DOHH2 (cell line): ENCODE results near the gene COBLL1.

ENCODE experiments used
- H3F3A ChIP-seq: fragments of 200-600 bp; sonication (generic), shearing (Covaris generic); 2 replicates; pipeline ENCODE4 v1.6.0; 2016; ENCODE audit warnings: antibody characterized with exemption, mild to moderate bottlenecking; ENCODE audit not compliant: control insufficient read depth, insufficient read depth
- H3K27ac ChIP-seq: fragments of 200-600 bp; sonication (generic); 2 replicates; pipeline ENCODE4 v1.5.1; 2014; ENCODE audit warnings: low read depth, mild to moderate bottlenecking, low read length, moderate library complexity
- H3K27me3 ChIP-seq: fragments of 200-600 bp; sonication (generic); 2 replicates; pipeline ENCODE4 v1.6.1; 2014; ENCODE audit warnings: mild to moderate bottlenecking, low read length, mixed read lengths; ENCODE audit not compliant: control insufficient read depth
- H3K36me3 ChIP-seq: fragments of 200-600 bp; sonication (generic); 2 replicates; pipeline ENCODE4 v1.6.1; 2014; ENCODE audit warnings: mild to moderate bottlenecking, low read length, moderate library complexity, mixed read lengths; ENCODE audit not compliant: control insufficient read depth
- H3K4me1 ChIP-seq: fragments of 200-600 bp; sonication (generic); 2 replicates; pipeline ENCODE4 v1.6.1; 2014; ENCODE audit warnings: mild to moderate bottlenecking, low read length, mixed read lengths; ENCODE audit not compliant: control insufficient read depth
- H3K4me2 ChIP-seq: fragments of 200-600 bp; sonication (generic); 2 replicates; pipeline ENCODE4 v1.6.0; 2014; ENCODE audit warnings: mild to moderate bottlenecking, low read length, moderate library complexity
- H3K4me3 ChIP-seq: fragments of 200-600 bp; sonication (generic); 2 replicates; pipeline ENCODE4 v1.5.1; 2014; ENCODE audit warnings: mild to moderate bottlenecking, low read length, mixed read lengths
- H3K79me2 ChIP-seq: fragments of 200-600 bp; sonication (generic); 2 replicates; pipeline ENCODE4 v1.6.1; 2014; ENCODE audit warnings: mild to moderate bottlenecking, low read length, mixed read lengths; ENCODE audit not compliant: control insufficient read depth
- H3K9me2 ChIP-seq: fragments of 200-600 bp; sonication (generic); replicated peaks from 2 replicates; pipeline ENCODE4 v1.6.1; 2014; ENCODE audit warnings: mild to moderate bottlenecking, low read length, mixed read lengths; ENCODE audit not compliant: control insufficient read depth
- H3K9me3 ChIP-seq: fragments of 200-600 bp; sonication (generic); 2 replicates; pipeline ENCODE4 v1.6.1; 2014; ENCODE audit warnings: antibody characterized with exemption, low read length, mixed read lengths; ENCODE audit not compliant: control insufficient read depth, insufficient read depth
- H4K20me1 ChIP-seq: fragments of 200-600 bp; sonication (generic); 2 replicates; pipeline ENCODE4 v1.6.0; 2014; ENCODE audit warnings: low read depth, mild to moderate bottlenecking, antibody characterized with exemption, low read length, moderate library complexity; ENCODE audit not compliant: control insufficient read depth, insufficient read depth
- EZH2phosphoT487 ChIP-seq: fragments of 200-600 bp; sonication (generic); IDR thresholded peaks from 2 replicates; pipeline ENCODE4 v1.6.1; 2017; ENCODE audit warnings: borderline replicate concordance, mild to moderate bottlenecking, antibody characterized with exemption, low read length, moderate library complexity, mixed read lengths
- TF ChIP-seq, protein P1 (sequence below): fragments of 200-600 bp; sonication (generic); IDR thresholded peaks from one replicate; pipeline ENCODE4 v1.5.1; 2014; ENCODE audit warnings: antibody characterized with exemption, mild to moderate bottlenecking, low read depth, low read length; ENCODE audit not compliant: poor library complexity, severe bottlenecking

COBLL1 gene

GRCh38 chr2:164764996-164765395 lies 76.6 kb downstream of the COBLL1 start:
- Histone ChIP-seq H3K9me3 (no peaks in the 10 kb centered on the region), H3K4me2 (no peak overlapping the region), H3K27me3 (no peaks in the 10 kb centered on the region), H3K27ac (no peak overlapping the region), H3K4me1 (peaks cover 38% of the 10 kb centered on the region), H3K36me3 (no peaks in the 10 kb centered on the region), H3K9me2 (no peaks in the 10 kb centered on the region), H4K20me1 (no peaks in the 10 kb centered on the region), H3K79me2 (peaks cover 4% of the 10 kb centered on the region), H3K4me3 (no peak overlapping the region), H3F3A (peaks cover 5% of the 10 kb centered on the region; the same call in 1 of the 2 replicates)
- TF ChIP-seq EZH2phosphoT487, result no peak
- TF ChIP-seq, protein P1, sequence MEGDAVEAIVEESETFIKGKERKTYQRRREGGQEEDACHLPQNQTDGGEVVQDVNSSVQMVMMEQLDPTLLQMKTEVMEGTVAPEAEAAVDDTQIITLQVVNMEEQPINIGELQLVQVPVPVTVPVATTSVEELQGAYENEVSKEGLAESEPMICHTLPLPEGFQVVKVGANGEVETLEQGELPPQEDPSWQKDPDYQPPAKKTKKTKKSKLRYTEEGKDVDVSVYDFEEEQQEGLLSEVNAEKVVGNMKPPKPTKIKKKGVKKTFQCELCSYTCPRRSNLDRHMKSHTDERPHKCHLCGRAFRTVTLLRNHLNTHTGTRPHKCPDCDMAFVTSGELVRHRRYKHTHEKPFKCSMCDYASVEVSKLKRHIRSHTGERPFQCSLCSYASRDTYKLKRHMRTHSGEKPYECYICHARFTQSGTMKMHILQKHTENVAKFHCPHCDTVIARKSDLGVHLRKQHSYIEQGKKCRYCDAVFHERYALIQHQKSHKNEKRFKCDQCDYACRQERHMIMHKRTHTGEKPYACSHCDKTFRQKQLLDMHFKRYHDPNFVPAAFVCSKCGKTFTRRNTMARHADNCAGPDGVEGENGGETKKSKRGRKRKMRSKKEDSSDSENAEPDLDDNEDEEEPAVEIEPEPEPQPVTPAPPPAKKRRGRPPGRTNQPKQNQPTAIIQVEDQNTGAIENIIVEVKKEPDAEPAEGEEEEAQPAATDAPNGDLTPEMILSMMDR, result no peak

DNA sequence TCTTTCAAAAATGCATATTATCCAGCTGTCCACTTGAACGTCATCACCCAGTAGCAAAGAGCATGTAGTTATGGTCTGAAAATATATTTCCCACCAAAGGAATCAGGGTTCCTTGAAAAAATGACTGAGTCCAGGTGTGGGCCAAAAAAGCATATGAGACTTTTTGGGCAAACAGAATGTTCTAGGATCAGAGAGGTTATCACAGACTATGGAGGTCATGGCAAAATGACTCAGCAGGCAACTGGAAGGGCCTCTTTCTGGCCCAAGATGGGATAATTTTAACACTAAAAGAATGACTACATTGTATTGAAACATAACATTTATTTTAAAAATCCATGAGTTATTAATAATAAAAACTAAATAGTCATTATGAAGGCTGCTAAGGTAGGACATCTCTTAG lies 77.1 kb downstream of the COBLL1 start:
- peaks cover 5% of the 10 kb centered on the region; the same call in 1 of the 2 replicates for H3F3A ChIP-seq
- H3K27ac ChIP-seq, result no peak overlapping the region
- H3K4me3 ChIP-seq, result no peak overlapping the region
- H3K27me3 ChIP-seq, result no peaks in the 10 kb centered on the region
- H3K79me2 ChIP-seq, result peaks cover 9% of the 10 kb centered on the region
- no peaks in the 10 kb centered on the region for H3K9me3 ChIP-seq
- no peak overlapping the region for H3K4me2 ChIP-seq
- H3K36me3 ChIP-seq, result no peaks in the 10 kb centered on the region
- no peaks in the 10 kb centered on the region for H4K20me1 ChIP-seq
- H3K4me1 ChIP-seq, result peaks cover 43% of the 10 kb centered on the region
- TF ChIP-seq, protein P1, result no peak
- TF ChIP-seq EZH2phosphoT487, result no peak
- no peaks in the 10 kb centered on the region for H3K9me2 ChIP-seq

DNA sequence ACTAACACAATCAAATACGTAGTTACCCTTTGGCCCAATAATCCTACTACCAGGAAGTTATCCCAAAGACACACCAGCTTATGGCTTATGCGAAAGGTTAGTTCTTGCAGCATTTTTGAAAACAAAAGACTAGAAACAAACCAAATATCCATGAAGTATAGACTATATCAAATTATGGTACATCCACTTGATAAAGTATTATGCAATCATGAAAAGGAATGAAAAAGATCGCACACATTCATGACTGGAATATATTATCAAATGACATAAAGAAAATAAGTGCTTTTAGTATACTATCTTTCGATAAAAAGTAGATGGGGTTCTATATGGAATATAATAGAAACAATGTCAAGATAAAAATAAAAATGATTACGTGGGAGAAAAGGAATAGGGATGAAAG lies 78.2 kb downstream of the COBLL1 start:
- no peak overlapping the region for H3K4me3 ChIP-seq
- no peak overlapping the region for H3K27ac ChIP-seq
- no peaks in the 10 kb centered on the region for H4K20me1 ChIP-seq
- peaks cover 15% of the 10 kb centered on the region for H3K79me2 ChIP-seq
- no peaks in the 10 kb centered on the region for H3K9me3 ChIP-seq
- H3K9me2 ChIP-seq, result no peaks in the 10 kb centered on the region
- H3F3A ChIP-seq, result peaks cover 5% of the 10 kb centered on the region; the same call in 1 of the 2 replicates
- TF ChIP-seq EZH2phosphoT487, result no peak
- TF ChIP-seq, protein P1, result no peak
- H3K4me2 ChIP-seq, result no peak overlapping the region
- no peaks in the 10 kb centered on the region for H3K27me3 ChIP-seq
- no peaks in the 10 kb centered on the region for H3K36me3 ChIP-seq
- peaks cover 48% of the 10 kb centered on the region for H3K4me1 ChIP-seq
